Umbilical cord (tissue), 2 donors: ENCODE data around the gene USP20. TPM values are rescaled to one million over a fixed set of nuclear protein-coding genes. Genes with fewer than 3 reads are reported as not detected.

Source experiments
- DNase-seq: peaks from one replicate; pipeline ENCODE4 v3.0.0-alpha.2; 2015; ENCODE audit warnings: low spot score
- total RNA-seq: library from RNA; depleted of rRNA; stranded (reverse); fragments of >200 nt; gene quantifications from one replicate; pipeline ENCODE4 v1.2.3, GENCODE V29; 2014; ENCODE audit warnings: low replicate concordance; ENCODE audit not compliant: insufficient read depth

Gene USP20
- total RNA-seq, 1 donor from 2014 or later: 27.2 TPM

- no peak for DNase-seq
Observed at GRCh38 chr9:129823542-129823934, 11.7 kb upstream of the USP20 start.

GRCh38 chr9:129823935-129824601, 11.2 kb upstream of the USP20 start, which contains the start of gene TOR1A:
Gene TOR1A, minus strand, starts transcription at chr9:129824136. Its CDS starts 51 bp downstream, at chr9:129824085.
- peak; percentile 95 for DNase-seq

GRCh38 chr9:129826344-129826743, 8.9 kb upstream of the USP20 start:
- DNase-seq: no peak

- DNase-seq: no peak
Observed at GRCh38 chr9:129826759-129827158, 8.5 kb upstream of the USP20 start.

- no peak for DNase-seq
Observed at GRCh38 chr9:129828051-129828450, 7.2 kb upstream of the USP20 start.

GRCh38 chr9:129828969-129829368, 6.3 kb upstream of the USP20 start:
- DNase-seq: no peak

- DNase-seq: no peak
Observed at GRCh38 chr9:129832982-129833381, 2.3 kb upstream of the USP20 start.

GRCh38 chr9:129834489-129835127, 650 bp upstream of the USP20 start:
- DNase-seq: no peak

- DNase-seq: peak; percentile 45
Observed at GRCh38 chr9:129835860-129836223, 584 bp downstream of the USP20 start.

- DNase-seq: no peak
Observed at GRCh38 chr9:129836311-129837007, 1.2 kb downstream of the USP20 start.

GRCh38 chr9:129838707-129839259, 3.5 kb downstream of the USP20 start:
- DNase-seq: peak; percentile 27

- no peak for DNase-seq
Observed at GRCh38 chr9:129839324-129840023, 4.2 kb downstream of the USP20 start.

- no peak for DNase-seq
Observed at GRCh38 chr9:129840034-129840433, 4.8 kb downstream of the USP20 start.

GRCh38 chr9:129841071-129841470, 5.8 kb downstream of the USP20 start:
- no peak for DNase-seq

- no peak for DNase-seq
Observed at GRCh38 chr9:129845373-129845772, 10.1 kb downstream of the USP20 start.

GRCh38 chr9:129848712-129849441, 13.6 kb downstream of the USP20 start:
- no peak for DNase-seq

GRCh38 chr9:129849901-129850300, 14.6 kb downstream of the USP20 start:
- DNase-seq: no peak

- DNase-seq: no peak
Observed at GRCh38 chr9:129850821-129851550, 15.7 kb downstream of the USP20 start.

- no peak for DNase-seq
Observed at GRCh38 chr9:129851821-129852220, 16.6 kb downstream of the USP20 start.

- DNase-seq: peak; percentile 21
Observed at GRCh38 chr9:129852579-129852978, 17.3 kb downstream of the USP20 start.
